ENCODE measurements around the gene CEBPE.

DNA sequence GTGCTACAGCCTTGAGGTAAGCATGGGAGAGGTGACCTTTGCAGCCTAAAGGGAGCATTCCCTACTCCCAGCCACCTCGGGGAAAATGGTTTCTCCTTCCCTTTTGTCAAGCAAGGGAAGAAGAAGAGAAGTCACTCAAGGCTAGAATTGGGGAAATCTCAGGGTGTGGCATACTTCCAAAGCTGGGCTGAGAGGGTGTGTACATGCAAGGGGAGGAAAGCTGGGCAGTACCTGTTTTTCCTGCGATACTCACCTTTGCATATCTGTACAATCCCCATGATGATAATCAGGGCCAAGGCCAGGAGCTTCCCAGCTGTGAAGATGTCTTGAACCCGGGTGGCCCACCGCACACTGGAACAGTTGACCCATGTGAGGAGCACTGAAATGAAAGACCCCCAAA lies 23.8 kb upstream of the CEBPE start:
- TF ChIP-seq, protein P1, sequence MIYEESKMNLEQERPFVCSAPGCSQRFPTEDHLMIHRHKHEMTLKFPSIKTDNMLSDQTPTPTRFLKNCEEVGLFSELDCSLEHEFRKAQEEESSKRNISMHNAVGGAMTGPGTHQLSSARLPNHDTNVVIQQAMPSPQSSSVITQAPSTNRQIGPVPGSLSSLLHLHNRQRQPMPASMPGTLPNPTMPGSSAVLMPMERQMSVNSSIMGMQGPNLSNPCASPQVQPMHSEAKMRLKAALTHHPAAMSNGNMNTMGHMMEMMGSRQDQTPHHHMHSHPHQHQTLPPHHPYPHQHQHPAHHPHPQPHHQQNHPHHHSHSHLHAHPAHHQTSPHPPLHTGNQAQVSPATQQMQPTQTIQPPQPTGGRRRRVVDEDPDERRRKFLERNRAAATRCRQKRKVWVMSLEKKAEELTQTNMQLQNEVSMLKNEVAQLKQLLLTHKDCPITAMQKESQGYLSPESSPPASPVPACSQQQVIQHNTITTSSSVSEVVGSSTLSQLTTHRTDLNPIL (CRISPR knock-in tag; IDR thresholded peaks at IDR 0.05; ENCODE audit: low read depth), result no peak
- TF ChIP-seq TCF4 (CRISPR knock-in tag; IDR thresholded peaks at IDR 0.05; ENCODE audit: borderline replicate concordance) (no peak), OSR1 (CRISPR knock-in tag; IDR thresholded peaks at IDR 0.05) (no peak), TOX (CRISPR knock-in tag; IDR thresholded peaks at IDR 0.05; ENCODE audit: borderline replicate concordance) (no peak), PPARA (CRISPR knock-in tag; IDR thresholded peaks at IDR 0.05; ENCODE audit: borderline replicate concordance) (no peak), RARB (CRISPR knock-in tag; IDR thresholded peaks at IDR 0.05) (no peak)
- TF ChIP-seq, protein P2, sequence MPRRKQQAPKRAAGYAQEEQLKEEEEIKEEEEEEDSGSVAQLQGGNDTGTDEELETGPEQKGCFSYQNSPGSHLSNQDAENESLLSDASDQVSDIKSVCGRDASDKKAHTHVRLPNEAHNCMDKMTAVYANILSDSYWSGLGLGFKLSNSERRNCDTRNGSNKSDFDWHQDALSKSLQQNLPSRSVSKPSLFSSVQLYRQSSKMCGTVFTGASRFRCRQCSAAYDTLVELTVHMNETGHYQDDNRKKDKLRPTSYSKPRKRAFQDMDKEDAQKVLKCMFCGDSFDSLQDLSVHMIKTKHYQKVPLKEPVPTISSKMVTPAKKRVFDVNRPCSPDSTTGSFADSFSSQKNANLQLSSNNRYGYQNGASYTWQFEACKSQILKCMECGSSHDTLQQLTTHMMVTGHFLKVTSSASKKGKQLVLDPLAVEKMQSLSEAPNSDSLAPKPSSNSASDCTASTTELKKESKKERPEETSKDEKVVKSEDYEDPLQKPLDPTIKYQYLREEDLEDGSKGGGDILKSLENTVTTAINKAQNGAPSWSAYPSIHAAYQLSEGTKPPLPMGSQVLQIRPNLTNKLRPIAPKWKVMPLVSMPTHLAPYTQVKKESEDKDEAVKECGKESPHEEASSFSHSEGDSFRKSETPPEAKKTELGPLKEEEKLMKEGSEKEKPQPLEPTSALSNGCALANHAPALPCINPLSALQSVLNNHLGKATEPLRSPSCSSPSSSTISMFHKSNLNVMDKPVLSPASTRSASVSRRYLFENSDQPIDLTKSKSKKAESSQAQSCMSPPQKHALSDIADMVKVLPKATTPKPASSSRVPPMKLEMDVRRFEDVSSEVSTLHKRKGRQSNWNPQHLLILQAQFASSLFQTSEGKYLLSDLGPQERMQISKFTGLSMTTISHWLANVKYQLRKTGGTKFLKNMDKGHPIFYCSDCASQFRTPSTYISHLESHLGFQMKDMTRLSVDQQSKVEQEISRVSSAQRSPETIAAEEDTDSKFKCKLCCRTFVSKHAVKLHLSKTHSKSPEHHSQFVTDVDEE (CRISPR knock-in tag; IDR thresholded peaks at IDR 0.05), result no peak
